GM19324 (cell line): ENCODE measurements around the gene P2RX3.

Experiments
- ATAC-seq: cut with Tn5 transposase; IDR thresholded peaks from one replicate; pipeline ENCODE4 v1.9.1; 2021; ENCODE audit warnings: mild to moderate bottlenecking, moderate library complexity; ENCODE audit not compliant: unreplicated experiment, low FRiP score

P2RX3 gene

DNA sequence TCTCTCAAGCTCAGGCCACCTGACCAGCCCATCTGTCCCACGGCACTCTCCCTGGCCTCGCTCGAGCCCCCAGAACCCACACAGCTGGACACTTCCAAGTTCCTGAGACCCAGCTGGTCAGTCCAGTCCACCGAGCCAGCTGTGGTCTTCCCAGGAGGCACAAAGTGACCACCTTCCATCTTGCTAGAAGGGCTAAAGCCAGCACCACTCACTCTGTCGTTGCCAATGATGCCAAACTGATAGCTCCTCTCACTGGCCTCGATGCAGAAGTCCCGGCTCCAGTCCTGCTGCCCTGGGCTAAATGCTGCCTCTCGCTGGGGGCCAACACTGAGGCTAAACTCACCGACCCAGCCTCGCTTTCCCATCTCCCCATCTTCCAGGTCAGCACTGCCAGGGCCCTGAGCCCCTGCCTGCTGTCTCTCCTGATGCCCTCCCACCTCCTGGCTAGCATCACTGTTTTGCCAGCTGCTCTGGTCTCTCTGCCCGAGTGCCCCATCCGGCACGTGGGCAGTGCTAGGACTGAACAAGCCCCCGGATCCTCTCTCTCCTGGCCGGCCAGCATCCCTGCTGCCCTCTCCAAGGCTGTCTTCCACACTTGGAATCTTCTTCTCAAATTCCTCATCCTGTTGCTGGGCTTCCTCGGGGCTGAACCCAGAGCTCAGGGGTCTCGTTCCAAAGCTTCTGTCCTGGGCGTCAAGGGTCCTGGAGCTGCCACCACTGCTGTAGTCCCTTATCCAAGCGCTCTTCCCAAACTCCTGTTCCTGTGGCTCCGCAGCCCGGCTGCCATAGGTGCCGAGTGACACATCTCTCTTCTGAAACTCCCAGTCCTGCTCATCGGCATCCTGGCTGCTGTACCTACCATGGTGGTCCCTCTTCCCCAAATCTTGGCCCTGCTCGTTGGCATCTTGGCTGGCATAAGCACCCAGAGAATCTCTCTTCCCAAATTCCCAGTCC, 28.8 kb upstream of the P2RX3 start:
- ATAC-seq: no peak

DNA sequence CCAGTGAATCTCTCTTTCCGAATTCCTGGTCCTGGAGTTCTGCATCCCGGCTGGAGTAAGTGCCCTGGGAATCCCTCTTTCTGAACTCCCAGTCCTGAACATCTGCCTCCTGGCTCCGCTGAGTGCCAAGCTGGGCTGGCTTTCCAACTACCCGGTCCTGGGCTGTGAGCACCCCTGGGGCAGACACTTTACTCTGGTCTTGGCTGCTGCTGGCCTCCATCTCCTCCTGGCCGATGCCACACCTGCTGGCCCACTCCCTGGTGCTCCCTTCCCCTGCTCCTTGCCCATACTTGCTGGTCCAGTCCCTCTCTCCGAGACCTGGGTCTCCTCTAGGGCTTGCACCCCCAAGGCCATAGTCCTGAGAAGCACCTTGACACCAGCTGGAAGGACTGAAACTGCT, 28.1 kb upstream of the P2RX3 start:
- no peak for ATAC-seq

DNA sequence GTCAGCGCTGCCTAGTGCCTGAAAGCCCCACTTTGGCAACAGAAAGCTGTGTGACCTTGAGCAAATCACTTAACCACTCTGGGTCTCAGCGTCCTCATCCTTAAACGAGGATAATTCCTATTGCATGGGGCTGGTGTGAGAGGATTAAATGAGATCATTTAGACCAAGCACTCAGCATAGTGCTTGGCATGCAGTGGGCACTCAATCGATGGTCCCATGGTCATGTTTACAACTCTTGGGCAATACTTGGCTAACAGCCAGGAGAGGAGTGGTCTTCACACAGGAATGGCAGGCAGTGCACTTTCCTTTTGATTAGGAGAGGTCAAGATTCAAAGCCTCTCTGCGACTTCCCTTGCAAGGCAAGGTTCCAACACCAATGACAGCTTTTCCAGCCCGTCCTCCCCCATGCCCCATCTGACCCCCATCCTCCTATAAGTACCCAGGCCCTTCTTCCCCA, 27.5 kb upstream of the P2RX3 start:
- ATAC-seq: no peak

DNA sequence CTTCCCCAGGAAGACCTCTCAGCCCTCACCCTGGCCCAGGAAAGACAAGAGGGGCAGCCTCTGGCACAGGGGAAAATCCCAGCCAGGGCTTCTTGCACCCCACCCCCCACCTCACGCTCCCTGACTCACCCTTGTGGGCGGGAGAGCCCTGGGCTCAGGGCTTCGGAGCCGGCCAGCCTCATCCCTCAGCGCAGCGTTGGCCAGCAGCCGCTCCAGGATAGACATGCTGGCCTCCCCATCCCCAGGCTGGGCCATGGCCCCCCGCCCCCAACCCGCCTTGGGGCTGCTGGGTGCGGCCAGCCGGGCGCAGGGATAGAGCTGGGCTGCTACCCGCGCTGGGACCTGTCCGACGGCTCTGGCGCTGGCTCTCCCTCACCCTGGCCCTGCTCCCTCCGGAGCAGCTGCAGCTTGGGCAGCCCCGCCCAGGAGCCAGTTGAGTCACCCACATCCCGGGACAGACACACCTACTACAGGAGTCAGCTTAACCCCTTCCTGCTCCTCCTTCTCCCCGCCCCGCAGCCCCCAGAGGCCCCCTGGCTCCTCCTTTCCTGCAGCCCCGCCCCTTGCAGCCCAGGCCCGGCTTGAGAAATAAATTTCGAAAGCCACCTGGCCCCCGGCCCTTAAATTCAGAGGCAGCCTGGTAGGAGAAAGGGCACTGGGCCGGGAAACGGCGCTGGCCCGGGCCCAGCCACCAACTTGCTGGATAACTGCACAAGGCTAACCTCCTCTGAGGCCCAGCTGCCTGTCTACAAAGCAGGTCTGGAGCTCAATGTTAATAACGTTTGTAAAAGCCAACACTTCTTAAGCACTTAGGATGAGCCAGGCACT, 26.8 kb upstream of the P2RX3 start:
- peak; percentile 90 for ATAC-seq

DNA sequence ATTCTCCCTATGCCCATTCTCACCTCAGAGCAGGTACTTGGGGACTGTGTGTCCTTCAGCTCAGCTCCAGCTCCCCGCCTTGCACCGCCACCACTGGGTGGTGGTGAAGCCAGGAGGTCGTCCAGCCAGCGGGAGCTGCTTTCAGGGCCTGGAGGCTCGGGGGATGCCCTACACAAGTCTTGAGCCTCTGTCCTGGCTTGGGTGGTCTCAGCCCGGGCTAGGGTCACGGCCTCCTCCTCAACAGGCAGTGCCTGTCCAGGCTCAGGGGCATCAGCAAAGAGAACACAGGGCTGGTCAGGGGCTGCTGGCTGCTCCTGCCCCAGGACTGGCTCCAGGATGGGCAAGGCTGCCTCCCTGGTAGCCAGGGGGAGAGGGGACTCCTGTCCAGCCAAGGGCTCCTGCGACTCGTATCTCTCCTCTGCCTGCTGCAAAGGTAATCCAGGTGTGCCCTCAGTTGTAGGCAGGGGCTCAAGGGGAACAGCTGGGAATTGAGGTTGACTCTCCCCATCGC, 25.6 kb upstream of the P2RX3 start:
- ATAC-seq: no peak

DNA sequence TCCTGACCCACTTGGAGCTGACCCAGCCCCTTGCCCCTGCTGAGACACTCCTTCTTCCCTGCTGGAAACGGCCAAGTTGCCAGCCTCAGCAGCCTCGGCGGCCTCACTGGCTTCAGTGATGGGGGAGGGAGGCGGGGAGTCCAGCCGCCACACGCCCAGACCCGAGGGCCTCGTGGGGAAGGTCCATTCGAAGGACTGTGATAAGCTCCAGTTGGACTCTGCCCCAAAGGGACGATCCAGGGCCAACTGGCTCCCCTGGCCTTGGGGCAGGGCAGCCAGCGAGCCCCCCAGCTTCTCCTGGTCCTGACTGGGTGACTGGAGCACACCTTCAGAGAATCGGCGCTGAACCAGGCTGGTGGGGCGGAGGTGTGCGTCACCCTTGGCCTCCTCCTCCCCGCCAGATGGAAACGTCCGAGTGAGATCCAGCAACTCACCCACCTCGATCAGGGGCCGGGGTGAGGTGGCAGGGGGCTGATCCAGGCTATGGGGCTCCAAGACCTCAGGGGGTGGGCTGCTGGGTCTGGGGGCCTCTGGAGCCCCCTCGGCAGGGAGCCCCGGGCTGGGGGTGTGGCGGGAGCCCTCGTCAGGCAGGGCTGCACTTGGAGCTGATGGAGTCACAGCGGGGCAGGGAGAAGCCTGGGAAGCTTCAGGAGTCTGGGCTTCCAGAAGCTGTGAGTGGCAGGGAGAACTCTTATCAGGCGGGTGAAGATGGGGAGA, 24.9 kb upstream of the P2RX3 start:
- no peak for ATAC-seq

DNA sequence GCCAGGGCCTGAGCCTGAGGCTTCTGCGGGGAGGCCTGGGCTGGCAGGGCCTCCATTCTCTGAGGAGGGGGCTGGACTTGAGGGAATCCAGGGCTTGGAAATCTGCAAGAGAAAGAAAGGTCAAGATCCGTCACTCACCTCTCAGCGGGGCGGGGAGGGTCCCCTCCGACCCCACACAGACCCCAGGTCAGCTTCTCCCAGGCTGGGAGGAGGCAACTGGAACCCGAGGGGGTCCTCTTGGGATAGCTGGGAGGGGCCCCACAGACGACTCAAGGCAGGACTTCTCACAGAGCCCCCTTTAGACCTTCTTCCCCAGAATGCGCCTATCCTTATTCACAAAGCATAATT, 24.4 kb upstream of the P2RX3 start:
- no peak for ATAC-seq

DNA sequence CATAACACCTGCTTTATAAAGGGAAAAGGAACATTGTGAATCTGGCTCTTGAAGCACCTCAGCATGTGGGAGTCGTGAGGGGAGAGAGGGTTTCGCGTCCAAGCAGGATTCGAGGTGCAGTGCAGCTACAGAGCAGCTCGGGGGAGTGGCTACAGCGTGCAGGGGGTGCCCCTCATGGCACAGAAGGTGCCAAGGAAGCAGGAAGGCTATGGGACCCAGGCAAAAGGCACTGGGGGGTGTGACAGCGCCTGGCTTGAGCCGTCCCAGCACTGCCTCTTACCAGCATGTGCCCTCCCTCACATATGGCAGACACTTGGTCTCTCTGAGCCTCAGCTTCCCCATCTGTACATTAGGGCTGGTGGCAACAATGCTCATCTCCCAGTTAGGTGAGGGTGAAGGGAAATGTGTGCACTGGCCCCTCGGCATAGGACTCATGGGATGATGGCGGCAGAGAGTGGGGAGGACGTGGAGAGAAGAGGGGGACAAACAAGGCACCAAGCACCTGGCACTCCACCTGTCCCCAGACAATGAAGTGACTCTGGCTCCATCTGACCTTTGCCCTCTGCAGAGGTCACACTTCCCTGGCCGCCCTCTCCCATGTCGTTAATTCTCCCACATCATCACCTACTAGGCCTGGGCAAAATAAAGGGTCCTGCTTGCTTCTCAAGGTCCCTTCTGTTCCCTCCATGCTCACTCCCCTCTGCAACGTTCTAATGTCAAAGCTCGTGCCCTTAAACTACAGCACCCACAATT, 23.8 kb upstream of the P2RX3 start:
- no peak for ATAC-seq

DNA sequence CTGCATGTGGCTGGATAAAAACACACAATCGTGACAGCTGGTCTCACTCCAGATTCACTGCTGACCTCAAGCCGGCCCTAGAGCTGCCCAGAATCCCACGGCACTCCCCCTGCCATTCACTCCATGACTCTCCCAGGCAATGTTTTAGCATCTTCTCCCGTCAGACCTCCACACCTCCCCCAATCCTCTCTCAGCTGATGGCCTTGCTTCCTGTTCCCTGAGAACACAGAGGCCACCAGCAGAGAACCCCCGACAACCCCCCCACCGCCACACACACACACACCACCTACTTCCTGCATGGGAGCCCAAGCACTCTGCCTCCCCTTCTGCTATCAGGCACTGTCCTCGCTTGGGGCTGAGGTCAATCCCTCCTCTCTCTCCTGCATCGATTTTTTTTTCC, 22.7 kb upstream of the P2RX3 start:
- ATAC-seq: no peak

DNA sequence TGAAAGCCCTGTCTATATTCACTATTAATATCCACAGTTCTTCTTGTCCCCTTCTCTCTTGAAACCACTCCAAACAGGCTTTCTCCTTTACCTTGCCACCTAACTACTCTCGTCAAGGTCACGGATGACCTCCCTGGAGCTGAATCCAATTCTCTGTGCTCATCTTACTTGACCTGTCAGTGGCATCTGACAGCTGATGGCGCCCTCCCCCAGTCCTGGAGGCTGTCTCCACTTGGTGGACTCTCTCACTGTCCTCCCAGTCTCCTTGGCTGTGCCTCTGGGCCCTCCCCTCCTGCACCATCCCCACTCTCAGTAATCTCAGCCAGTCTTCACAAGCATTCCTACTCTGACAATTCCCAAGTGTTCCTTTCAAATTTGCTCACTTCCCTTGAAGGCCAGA, 22.1 kb upstream of the P2RX3 start:
- ATAC-seq: no peak

DNA sequence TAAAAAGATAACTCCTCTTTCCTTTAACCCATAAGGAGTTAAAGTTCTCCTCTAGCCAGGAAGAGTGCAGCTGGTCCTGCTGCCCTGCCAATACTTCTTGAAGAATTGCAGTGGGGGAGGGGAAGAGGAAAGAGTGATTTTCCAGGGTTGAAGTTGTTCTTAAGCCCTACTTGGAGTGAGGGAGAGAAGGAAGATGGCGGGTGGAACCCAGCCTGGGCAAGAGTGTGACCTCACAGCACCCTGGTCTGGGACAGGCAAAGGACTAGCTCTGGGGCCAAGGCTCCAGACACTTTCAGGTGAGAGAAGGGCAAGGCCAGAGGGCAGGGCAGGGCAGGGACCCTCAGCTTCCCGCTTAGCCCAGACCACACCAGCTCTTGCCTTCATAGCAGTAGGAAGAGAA, 20.0 kb upstream of the P2RX3 start:
- ATAC-seq: no peak

DNA sequence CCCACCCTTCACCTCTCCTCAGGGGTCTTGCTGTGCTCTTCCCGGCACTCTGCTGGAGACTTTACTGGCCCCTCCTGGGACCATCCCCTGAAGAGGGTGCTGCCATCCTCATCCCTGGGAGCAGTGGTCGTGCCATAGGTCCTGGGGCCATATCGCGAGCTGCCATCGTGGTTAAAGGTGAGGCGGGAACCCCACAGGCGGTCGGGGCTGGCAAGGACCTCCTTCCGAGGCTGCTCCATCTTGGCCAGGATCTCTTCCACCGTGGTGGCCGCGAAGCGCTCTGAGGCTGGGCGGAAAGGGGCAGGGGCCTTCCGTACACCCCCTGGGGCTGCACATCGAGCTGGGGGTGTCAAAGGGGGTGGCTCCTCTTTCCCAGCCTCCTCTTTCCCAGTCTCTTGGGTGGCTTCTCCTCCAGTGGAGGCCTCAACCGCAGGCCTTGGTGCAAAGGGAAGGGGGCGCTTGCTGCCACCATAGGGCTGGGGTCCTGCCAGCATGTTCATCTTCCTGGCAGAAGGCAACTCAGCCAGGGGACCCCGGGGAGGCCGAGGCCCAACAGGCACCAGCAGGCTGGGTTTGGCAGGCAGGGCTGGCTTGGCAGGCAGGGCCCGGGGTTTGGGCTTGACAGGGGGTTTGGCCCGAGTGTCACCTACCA, 18.0 kb upstream of the P2RX3 start:
- ATAC-seq: no peak

DNA sequence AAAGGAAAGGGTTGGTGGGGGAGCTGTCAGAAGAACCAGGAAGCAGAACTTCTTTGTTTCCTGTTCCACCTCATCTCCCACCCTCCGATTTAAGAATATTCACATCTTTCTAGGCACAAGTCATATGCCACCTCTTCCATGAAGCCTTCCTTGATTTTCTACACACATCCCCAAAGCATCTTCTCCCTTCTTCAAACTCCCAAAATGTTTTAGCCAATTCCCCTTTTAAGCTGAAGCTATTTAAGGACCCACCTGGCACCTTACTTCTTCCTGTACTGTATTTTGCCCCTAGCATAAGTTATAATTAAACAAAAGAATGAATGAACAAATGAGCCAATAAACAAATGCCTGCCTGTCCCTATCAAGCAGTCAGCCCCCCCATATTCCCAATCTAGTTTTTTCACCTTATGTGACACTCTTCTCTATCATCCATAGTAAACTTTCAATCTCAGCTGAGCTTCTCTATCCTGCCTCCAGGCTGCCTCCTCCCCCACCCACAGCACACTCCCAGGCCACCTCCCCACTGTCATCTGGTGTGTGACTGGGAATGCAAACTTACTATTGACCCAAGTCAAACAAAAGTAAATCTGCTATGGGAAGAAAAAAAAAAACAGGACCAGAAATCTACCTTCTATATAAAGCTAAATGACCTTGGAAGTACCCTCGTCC, 17.3 kb upstream of the P2RX3 start:
- no peak for ATAC-seq

DNA sequence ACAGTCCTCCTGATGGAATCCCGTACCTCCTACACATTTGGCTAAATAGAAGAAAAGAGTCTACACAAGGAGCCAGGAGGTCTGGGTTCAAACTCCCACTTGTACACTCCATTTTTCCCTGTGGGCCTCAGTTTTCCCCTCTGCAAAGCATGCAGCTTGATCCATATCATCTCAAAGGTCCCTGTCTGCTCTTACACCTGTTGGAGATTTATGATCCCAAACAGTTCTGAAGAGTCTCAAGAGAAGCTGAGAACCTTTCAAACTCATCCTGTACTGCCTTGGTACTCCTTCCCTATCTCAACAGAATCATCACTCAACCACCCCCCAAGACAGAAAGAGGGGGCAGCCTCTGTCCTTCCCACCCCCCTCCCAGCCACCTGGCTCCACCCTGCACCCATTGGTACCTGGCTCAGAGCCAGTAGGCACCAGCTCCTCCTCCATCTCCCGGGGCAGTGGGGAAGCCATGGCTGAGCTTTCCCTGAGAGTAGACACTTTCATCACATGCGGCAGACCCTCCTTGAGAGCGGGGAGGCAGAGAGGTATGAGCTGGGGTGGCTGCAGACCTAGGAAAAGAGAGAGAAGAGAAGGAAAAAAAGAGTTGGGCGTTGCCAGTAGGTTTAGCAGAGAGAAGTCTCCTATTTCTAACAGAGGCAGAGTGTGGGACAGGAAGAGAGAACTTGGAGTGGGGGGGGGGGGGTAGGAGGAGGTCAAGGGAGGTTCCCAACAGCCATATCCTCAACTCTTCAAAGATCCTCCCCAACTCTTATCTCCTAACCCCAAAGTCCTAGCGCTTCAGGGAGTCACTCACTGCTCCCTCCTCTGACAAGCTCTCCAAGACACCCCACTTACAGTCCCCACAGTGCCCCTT, 16.5 kb upstream of the P2RX3 start:
- ATAC-seq: no peak

DNA sequence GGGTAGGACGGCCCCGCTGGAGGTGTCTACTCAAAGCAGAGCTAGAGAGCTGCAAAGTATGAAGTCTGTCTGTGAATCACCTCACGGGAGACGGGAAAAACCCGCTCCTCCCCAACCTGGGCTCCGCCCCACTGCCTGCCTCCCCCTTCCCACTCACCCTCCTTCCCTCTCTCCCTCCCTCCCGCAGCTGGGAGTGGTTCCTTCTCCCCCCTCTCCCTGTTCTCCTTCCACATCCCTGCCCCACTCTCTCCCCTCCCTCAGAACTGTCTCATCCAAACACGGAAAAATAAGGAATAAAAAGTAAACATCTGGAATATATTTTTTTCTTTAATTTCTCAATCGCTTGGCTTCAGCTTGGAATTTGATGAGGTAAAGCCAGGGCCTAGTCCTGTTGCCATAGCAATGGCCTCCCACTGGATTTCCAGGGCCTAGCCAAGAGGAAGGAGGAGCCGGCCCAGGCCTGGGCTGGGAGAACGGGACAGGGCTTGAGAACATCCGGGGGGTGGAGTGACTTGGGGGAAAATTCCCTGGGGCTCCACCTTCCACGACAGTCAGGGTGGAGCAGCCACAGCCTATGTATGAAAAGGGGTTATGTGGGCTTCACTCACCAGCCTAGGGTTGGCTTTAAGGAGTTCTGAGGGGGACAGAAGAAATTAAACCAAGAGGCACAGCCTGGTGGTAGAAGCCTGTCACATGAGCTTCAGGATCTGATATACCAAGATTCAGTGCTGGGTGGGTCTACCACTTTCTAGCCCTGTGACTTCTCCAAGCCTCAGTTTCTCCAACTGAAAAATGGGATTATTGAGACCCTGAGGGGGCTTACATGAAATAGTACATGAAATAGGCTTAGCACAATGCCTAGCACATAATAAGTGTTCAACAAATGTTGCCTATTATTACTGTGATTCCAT, 15.6 kb upstream of the P2RX3 start:
- no peak for ATAC-seq

DNA sequence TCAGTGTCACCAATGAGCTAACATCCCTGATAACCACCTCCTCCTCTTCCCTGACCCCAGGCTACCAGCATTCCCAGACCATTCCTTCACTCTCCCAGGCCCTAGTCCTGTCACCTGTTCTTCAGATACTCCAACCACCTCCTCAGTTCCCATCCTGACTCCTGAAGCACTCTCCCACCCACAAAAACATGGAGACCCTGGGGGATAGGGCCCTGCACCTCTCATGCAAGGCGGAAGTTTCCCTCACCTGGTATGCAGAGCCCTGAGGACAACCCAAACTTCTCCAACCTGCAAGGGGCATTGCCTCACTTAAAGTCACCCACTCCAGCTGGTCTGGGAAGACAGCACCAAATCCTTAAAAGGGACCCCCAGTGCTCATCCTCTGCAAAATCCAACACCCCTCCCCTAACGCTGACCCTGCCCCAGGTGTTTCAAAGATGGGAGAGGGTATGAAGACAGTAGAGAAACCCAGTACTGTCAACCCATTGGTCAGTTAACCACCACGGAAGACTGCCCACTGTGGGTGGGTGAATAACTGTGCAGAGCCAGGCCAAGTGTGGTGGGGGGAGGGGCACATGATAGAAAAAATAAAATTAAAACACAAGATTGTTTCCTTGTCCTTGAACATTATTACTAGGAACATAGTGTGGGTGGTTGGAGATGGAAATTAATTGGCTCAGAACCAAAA, 14.8 kb upstream of the P2RX3 start:
- no peak for ATAC-seq

DNA sequence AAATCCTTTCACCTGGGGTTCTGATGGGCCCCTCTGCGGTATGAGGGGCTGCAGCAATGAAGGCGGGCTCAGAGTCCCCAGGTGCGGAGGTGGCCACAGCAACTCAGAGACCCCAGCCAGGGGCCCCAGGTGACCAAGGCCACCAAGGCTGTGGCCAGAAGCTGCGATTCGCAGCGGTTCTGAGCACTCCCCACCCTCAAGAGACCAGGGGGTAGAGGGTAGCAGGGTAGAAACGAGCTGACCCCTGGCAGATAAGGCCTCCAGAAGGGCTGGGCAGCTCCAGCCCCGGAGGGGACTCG, 14.3 kb upstream of the P2RX3 start:
- ATAC-seq: no peak
